Fibroblast of skin of left biceps (primary cell): ENCODE data around the gene CLEC2D.
"Not testable (repeated sequence)": the region's sequence is repeated elsewhere in the genome, so short reads cannot be mapped to it uniquely, and the experiment has no call there.

ENCODE experiments used
- DNase-seq, 2 experiments: peaks; one replicate each; pipeline ENCODE4 v3.0.0-alpha.2; 2013; ENCODE audit warnings: low read depth in 2 of 2

CLEC2D gene

DNA sequence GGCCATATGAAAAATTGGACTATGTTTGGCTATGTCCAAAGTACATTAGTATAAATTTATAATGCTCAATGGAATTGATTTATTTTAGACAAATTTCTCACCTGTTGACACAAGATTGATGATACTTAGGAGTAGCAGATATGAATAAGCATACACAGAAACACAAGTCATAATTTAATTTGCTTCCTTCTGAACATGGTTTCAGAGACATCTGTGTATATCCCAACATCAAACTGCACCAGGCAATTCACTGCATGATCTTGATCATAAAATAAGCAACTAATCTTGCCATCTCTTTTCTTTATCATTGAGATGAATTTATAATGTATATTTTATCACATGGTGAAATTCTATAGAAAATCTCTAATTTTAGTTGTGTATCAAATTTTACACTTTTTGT, 59.6 kb downstream of the CLEC2D start:
- no peak for DNase-seq

DNA sequence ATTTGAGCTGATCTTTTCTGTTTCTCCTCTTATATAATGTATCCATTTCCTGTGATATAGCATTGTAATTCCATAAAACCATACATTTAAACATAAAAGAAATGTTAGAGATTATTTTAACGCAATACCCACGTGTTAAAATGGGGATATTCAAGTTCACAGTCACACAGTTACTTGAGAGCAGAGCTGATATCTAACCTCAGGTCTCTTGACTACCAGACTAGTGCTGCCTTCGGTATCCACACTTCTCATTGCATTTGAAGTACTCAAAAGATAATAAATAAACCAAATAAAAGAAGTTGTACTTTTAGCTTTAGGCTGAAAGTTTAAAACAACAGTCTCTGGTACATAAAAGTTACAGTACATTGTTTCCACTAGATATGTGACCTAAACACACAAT, 60.5 kb downstream of the CLEC2D start:
- DNase-seq = no peak

DNA sequence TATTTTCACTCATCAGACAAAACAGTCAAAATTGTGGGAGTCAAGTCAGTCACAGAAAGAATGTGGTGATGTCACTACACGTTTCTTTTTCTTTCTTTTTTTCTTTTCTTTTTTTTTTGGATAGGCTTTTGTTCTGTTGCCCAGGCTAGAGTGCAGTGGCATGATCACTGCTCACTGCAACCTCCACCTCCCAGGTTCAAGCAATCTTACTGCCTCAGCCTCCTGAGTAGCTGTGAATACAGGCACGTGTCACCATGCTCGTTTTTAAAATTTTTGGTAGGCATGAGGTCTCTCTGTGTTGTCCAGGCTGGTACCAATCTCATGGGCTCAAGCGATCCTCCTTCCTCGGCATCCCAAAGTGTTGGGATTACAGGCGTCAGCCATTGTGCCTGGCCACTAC, 61.1 kb downstream of the CLEC2D start:
- DNase-seq = no peak

DNA sequence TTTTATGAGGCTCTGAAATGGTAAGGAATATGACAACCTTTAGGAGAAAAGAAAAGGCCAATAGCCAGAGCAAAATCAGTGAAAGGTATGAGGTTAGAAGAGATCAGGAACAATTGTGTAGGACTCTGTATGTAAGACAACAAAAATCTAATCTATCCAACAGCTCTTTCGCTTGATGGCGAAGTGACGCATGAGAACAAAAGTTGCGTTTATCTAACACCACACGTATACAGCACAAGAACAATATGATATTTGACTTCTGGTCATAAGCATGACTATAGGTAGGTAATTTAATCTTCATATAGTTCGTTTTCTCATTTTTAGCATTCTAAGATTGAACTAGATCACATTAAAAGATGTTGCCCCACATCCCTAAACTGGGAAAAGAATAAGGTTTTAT, 61.9 kb downstream of the CLEC2D start:
- DNase-seq = no peak

DNA sequence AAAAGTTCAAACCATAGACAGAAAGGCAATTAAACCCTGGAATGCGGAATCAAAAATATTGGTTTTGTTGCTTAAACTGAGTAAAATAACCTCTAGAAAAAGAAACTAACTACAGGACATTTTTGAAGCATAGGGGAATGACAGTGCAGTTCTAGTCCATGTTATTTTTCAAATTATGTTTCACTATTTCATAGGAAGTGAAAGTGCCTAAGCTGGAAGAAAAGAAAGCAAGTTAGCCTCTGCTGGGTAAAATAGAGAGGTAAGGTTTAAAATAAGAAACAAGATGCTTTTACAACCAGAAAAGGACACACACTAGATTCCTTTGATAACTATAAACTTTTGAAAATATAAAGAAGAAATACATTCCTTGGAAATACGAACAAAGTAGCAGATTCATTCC, 62.3 kb downstream of the CLEC2D start:
- no peak for DNase-seq

DNA sequence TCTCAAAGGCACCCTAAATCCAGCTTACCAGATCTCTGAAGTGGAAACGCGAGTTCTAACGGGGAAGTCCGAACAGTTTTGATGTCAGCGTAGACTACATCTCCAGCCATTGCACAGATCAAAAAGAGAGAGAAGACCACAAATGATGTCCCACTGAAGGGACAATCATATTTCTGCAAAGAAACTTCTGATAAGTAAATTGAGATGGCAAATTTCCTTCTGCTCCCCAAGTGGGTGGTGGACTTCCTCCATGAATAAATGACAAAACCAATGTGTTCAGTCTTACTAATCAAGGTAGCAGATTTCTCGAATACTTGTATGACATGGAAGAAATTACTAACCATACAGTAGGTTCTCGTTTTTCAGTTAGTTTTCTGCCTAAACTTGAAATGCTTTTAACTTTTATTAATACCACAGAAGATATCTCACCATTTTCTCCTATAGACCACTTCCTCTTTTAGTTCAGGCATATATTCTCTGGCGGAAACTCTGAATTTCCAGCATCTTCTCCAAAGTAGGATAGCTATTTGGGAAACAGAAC, 63.5 kb downstream of the CLEC2D start, which contains the start of gene CLECL1:
Gene CLECL1, minus strand, starts transcription at position 177 of the 541 bp plus-strand sequence.
- no peak for DNase-seq

DNA sequence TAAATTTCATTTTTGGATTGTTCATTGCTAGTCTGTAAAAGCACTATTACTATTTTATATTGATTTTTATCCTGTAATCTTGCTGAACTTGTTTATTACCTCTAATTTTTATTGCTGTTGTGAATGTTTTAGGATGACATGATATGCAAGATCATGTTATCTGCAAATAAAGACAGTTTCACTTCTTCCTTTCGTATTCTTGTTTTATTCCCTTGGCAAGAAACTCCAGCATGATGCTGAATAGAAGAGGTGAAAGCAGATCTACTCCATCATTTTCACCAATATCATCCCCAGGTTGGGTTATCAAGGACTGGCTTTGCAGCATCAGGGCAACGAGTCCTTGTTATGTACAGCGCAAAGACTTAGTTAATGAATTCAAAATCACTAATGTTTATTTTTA, 66.1 kb downstream of the CLEC2D start:
- DNase-seq = no peak

DNA sequence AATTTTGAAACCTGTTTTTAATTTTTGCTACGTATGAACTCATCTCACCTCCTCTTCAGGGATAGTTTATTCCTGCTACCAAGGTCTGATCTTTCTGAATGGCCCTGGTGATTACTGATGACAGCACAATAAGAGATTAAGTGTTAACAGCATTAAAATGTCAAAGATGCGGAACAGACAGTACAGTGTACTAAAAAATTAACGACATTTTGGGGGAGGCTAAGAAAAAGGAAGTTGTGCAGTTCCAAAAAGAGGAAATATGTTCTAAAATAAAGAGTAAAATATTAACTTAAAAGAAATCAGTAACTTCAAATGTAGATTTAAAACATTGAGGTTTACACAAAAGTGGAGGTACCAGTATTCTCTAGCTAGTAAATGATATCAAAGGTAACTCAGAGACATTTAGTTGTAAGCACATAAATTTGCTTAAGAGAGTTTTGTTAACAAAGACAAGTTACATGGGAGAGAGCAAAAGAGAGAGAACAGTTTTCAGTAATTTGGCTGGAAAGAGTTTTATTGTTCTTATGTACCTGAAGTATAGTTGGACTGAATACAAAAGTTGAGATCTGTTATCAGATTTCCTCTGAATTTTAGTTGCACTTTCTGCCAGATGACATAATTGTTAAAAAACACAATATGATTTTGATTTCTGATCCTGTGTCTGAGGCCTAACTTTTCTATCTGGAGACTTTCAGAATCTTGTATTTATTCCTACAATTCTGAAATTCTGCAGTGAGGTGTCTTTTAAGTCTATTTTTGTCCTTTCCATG, 67.6 kb downstream of the CLEC2D start:
- no peak for DNase-seq

DNA sequence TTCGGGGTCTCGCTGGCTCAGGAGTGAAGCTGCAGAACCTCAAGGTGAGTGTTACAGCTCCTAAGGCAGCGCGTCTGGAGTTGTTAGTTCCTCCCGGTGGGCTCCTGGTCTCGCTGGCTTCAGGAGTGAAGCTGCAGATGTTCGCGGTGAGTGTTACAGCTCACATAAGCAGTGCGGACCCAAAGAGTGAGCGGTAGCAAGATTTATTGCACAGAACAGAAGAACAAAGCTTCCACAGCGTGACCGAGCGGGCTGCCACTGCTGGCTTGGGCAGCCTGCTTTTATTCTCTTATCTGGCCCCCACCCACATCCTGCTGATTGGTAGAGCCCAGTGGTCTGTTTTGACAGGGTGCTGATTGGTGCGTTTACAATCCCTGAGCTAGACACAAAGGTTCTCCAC, 69.4 kb downstream of the CLEC2D start:
- DNase-seq = not testable (repeated sequence)

DNA sequence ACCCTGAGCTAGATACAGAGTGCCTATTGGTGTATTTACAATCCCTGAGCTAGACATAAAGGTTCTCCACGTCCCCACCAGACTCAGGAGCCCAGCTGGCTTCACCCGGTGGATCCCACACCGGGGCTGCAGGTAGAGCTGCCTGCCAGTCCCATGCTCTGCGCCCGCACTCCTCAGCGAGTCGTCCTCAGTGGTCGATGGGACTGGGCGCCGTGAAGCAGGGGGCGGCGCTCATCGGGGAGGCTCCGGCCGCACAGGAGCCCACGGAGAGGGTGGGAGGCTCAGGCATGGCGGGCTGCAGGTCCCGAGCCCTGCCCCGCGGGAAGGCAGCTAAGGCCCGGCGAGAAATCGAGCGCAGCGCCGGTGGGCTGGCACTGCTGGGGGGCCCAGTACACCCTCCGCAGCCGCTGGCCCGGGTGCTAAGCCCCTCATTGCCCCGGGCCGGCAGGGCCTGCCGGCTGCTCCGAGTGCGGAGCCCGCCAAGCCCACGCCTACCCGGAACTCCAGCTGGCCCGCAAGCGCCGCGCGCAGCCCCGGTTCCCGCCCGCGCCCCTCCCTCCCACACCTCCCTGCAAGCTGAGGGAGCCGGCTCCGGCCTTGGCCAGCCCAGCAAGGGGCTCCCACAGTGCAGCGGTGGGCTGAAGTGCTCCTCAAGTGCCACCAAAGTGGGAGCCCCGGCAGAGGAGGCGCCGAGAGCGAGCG, 70.0 kb downstream of the CLEC2D start:
- DNase-seq = not testable (repeated sequence)

DNA sequence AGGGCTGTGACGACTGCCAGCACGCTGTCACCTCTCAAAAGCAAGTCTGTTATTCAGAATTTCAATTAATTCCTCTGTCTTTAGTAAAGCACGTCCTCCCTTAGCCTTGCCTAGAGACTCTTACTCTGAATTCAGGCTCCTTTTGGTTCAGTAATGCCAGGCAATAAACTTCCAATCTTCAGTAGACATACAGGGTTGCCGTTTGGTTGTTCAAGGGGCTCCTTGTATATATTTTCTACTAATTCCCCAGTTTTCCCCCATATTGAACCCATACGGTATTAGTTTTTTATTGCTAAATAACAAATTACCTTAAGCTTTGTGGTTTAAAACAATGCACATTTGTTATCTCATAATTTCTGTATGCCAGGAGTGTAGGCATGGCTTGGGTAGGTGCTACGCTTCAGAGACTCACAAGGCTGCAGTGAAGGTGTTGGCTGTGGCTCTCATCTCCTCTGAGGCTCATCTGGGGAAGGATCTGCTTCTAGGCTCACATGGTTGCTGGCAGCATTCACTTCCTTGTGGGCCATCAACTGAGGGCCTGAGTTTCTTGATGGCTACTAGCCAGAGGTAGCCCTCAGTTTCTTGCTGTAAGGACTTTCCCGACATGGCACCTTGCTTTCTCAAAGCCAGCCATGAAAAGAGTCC, 70.7 kb downstream of the CLEC2D start:
- no peak for DNase-seq

DNA sequence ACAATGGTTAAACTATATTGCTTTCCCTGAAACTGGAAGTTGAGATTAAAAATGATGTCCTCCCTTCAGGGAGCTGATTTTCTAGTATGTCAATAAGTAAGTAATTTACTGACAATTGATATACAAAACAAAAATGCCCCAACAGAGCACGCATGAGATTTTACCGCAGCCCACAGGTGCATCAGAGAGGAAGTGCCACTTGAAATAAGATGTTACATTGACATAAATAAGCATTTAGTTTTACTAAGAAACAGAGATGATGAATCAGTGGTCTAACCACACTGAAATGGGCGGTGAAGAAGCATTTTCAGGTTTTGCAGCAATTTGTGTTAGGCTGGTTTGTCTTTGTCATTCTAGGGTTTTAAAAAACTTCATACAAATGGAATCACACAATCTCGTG, 72.2 kb downstream of the CLEC2D start:
- DNase-seq = no peak

DNA sequence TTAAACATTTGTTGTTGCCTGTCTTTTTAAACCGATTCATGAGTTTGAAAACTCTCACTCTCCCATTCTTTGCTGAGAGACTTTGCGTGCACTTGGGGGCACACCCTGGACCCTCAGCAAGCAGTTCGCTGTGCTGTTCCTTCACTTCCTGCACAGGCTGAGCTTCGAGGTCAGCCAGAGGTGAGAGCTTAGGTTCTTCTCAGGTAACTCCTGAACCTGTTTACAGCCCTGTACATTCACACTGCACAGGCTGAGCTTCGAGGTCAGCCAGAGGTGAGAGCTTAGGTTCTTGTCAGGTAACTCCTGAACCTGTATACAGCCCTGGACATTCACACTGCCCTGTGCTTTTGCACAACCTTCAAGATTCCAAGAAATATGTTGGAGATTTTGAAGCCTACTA, 73.1 kb downstream of the CLEC2D start:
- DNase-seq = no peak

DNA sequence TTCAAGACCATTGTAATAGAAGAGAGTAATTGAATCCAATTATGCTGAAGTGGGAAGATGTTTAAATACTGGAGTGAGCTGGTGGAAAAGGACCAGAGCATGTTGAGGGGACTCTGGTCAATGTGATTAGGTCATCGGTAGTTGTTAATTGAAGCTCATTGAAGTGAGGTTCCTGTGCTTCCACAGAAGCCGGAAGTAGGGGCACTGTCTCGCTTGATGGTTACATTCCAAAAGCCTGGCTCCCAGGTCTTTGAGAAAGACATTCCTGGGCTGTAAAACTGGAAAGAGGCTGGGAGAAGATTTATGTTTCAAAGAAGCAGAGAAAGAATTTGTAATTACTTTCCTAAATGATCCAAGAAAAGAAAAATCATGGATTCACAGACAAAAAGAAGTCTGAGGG, 75.7 kb downstream of the CLEC2D start:
- no peak for DNase-seq
